Colonic mucosa (tissue), 4 donors: ENCODE measurements around the gene CALML4. TPM values are rescaled to one million over a fixed set of nuclear protein-coding genes. Genes with fewer than 3 reads are reported as not detected.

Source experiments
- DNase-seq: peaks from one replicate; pipeline ENCODE4 v3.0.0-alpha.2; 2020
- H3K27ac ChIP-seq: fragments of 200-600 bp; one replicate; pipeline ENCODE4 v1.8.0; 2021
- H3K27me3 ChIP-seq: fragments of 200-600 bp; one replicate; pipeline ENCODE4 v1.8.0; 2021
- H3K36me3 ChIP-seq: fragments of 200-600 bp; one replicate; pipeline ENCODE4 v1.8.0; 2021
- H3K4me1 ChIP-seq: fragments of 200-600 bp; one replicate; pipeline ENCODE4 v1.8.0; 2021; ENCODE audit warnings: mild to moderate bottlenecking
- H3K4me3 ChIP-seq: fragments of 200-600 bp; one replicate; pipeline ENCODE4 v1.8.0; 2021
- H3K9ac ChIP-seq, 2 donors: one replicate each; pipeline ENCODE4 v1.7.0; 2013; ENCODE audit warnings: control low read depth in 2 of 2, low read depth in 2 of 2, low read length in 2 of 2
- H3K9me3 ChIP-seq: fragments of 200-600 bp; one replicate; pipeline ENCODE4 v1.8.0; 2021
- intact Hi-C: fragments of 100-400 bp; cut with DNase I; formaldehyde crosslinking; loops from one replicate; pipeline ENCODE4 v1.14.1; 2022
- total RNA-seq, 2 donors: library from RNA; stranded (reverse); fragmentation: NEBNext Ultra II Directional in 1 of 2; extraction: Animal tissue kit (Norgen Biotek cat#: 25700) in 1 of 2; gene quantifications; one replicate each; pipeline ENCODE4 v1.2.1, GENCODE V29; 2021
- TF ChIP-seq, protein P1 (sequence below): fragments of 200-600 bp; IDR thresholded peaks from one replicate; pipeline ENCODE4 v1.8.0; 2022; ENCODE audit warnings: antibody characterized with exemption, mild to moderate bottlenecking
- donor health status: healthy.
- donor health status: DM: no; HTN: no; CAD: no.
- donor health status: DM: no; HTN: no; CAD: no.

The CALML4 gene
- total RNA-seq, 2 donors from 2014 or later: 111 to 126 TPM

DNA sequence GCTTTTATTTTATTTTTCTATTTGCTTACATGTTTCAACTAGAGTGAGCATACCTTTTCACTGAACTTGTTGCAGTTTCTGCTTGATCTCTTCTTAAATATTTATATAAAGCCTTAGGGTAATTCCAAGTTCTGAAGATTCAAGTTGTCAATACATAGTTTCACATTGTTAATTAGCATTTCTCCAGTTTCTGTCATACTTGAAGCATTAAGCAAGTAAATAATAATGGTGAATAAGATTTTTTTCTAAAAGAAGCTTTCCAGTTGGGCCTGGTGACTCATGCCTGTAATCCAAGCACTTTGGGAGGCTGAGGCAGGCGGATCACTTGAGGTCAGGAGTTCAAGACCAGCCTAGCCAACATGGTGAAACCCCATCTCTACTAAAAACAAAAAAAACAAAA is 53.9 kb downstream of the CALML4 start:
- Histone ChIP-seq H3K27ac (no peak overlapping the region), H3K4me3 (no peak overlapping the region), H3K9me3 (no peaks in the 10 kb centered on the region), H3K4me1 (no peaks in the 10 kb centered on the region), H3K36me3 (peaks cover 5% of the 10 kb centered on the region), H3K9ac (no peak overlapping the region), H3K27me3 (no peaks in the 10 kb centered on the region)
- intact Hi-C loops: loop anchor here (10.0 kb wide), 1 partner anchor 96 kb away; the partner anchor contains the start of gene PIAS1
- TF ChIP-seq, protein P1, sequence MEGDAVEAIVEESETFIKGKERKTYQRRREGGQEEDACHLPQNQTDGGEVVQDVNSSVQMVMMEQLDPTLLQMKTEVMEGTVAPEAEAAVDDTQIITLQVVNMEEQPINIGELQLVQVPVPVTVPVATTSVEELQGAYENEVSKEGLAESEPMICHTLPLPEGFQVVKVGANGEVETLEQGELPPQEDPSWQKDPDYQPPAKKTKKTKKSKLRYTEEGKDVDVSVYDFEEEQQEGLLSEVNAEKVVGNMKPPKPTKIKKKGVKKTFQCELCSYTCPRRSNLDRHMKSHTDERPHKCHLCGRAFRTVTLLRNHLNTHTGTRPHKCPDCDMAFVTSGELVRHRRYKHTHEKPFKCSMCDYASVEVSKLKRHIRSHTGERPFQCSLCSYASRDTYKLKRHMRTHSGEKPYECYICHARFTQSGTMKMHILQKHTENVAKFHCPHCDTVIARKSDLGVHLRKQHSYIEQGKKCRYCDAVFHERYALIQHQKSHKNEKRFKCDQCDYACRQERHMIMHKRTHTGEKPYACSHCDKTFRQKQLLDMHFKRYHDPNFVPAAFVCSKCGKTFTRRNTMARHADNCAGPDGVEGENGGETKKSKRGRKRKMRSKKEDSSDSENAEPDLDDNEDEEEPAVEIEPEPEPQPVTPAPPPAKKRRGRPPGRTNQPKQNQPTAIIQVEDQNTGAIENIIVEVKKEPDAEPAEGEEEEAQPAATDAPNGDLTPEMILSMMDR: no peak
- no peak for DNase-seq

DNA sequence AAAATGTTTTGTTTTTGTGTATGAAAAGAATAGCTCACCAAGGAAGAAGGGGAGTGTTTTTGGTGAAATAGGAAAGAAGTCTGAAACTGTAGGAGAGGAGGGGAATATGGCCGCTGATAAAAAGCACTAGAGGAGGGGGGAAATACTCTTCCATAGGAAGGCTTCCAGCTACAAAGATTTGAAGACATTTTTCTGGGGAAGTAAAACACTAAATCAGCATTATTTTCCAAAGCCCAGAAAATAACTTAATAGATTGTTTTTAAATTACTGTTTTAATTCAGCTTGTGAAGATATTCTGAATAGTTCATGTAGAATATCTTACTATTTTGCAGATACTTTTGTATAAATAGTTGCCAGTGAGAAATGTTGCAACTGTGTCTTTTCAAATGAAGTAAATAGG is 54.9 kb downstream of the CALML4 start:
- H3K9ac ChIP-seq: no peak overlapping the region
- no peaks in the 10 kb centered on the region for H3K4me1 ChIP-seq
- no peak overlapping the region for H3K4me3 ChIP-seq
- no peak overlapping the region for H3K27ac ChIP-seq
- no peaks in the 10 kb centered on the region for H3K27me3 ChIP-seq
- H3K9me3 ChIP-seq: no peaks in the 10 kb centered on the region
- intact Hi-C loops: loop anchor here (10.0 kb wide), 1 partner anchor 95 kb away; the partner anchor contains the start of gene PIAS1
- TF ChIP-seq, protein P1: no peak
- no peak for DNase-seq
- peaks cover 5% of the 10 kb centered on the region for H3K36me3 ChIP-seq

DNA sequence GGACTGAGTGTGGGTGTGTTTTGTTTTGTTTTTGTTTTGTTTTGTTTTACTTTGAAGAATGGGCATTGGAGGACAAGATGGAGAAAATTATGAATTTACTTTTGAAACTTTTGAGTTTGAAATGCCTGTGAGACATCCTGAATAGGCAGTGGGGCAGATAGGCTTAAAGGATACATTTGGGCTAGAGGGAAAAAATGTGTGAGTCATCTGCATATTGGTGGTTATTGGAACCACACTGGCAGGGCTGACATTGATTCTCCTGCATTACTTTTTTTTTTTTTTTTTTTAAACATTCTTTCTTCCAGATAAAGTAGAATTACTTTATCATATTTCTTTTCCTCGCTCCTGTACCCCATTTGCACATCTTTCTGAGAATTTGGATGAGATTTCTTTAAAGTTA is 56.1 kb downstream of the CALML4 start:
- intact Hi-C loops: no loop called here
- no peak for DNase-seq
- TF ChIP-seq, protein P1: no peak
- Histone ChIP-seq H3K4me1 (no peaks in the 10 kb centered on the region), H3K4me3 (no peak overlapping the region), H3K9me3 (no peaks in the 10 kb centered on the region), H3K36me3 (peaks cover 5% of the 10 kb centered on the region), H3K27ac (no peak overlapping the region), H3K27me3 (no peaks in the 10 kb centered on the region), H3K9ac (no peak overlapping the region)

DNA sequence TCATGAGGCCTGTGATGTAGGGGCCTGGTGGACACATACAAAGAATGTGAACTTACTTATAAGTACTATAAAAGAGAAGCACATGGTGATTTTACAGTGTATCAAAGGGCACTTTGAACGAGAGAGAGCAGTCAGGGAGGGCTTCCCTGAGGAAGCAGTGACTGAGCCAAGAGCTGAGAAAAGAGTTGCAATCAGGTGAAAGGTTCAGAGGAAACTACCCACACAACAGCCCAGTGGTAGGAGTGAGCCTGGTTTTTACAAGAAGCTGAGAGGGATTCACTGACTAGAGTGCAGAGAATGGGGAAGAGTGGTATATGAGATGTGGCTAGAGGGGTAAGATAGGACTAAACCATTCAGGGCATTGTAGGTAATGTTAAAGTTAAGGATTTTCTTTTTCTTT is 57.1 kb downstream of the CALML4 start:
- TF ChIP-seq, protein P1: no peak
- Histone ChIP-seq H3K9me3 (no peaks in the 10 kb centered on the region), H3K27ac (no peak overlapping the region), H3K4me1 (no peaks in the 10 kb centered on the region), H3K9ac (no peak overlapping the region), H3K36me3 (peaks cover 5% of the 10 kb centered on the region), H3K27me3 (no peaks in the 10 kb centered on the region), H3K4me3 (no peak overlapping the region)
- DNase-seq: peak; percentile 35
- intact Hi-C loops: no loop called here

DNA sequence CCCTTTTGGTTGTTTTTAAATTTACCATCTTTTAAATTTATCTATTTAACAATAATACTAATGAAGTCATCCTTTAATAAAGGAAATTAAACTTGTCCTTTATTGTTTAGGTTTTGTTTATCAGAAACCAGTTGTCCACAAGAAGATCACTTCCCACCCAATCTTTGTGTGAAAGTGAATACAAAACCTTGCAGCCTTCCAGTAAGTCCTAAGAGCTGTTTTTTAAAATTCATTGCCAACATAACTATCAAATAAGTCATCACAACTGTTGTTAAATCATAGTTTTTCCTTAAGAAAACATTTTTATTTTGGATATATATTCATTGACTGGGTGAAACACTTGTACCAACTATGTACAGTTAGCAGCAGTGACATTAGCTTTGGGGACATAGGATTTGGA is 59.4 kb downstream of the CALML4 start:
- intact Hi-C loops: no loop called here
- DNase-seq: no peak
- H3K9ac ChIP-seq: no peak overlapping the region

More for the DNA sequence above, 59.4 kb downstream of the CALML4 start:
- TF ChIP-seq, protein P1: no peak
- H3K27me3 ChIP-seq: no peaks in the 10 kb centered on the region
- H3K4me1 ChIP-seq: no peaks in the 10 kb centered on the region
- no peak overlapping the region for H3K27ac ChIP-seq
- peaks cover 5% of the 10 kb centered on the region for H3K36me3 ChIP-seq
- H3K9me3 ChIP-seq: no peaks in the 10 kb centered on the region
- no peak overlapping the region for H3K4me3 ChIP-seq
